H1 (cell line): Measurements from ENCODE around the gene TASP1. TPM values are rescaled to one million over a fixed set of nuclear protein-coding genes. Genes with fewer than 3 reads are reported as not detected.

ENCODE experiments used
- CEBPB ChIP-seq: IDR thresholded peaks from 2 replicates; pipeline ENCODE4 v1.6.1; 2012; ENCODE audit warnings: low read depth, low read length
- EGR1 ChIP-seq: IDR thresholded peaks from 2 replicates; pipeline ENCODE4 v1.6.1; 2011; ENCODE audit warnings: low read depth, low read length, borderline replicate concordance
- SIN3A ChIP-seq, 2 experiments: IDR thresholded peaks in 1 of 2; conservative IDR thresholded peaks in 1 of 2; 2 replicates each; pipeline ENCODE4 v1.6.1; 2011 to 2012; ENCODE audit warnings: low read length in 2 of 2, improper control_type of control experiment in 1 of 2, low read depth in 1 of 2, mild to moderate bottlenecking in 1 of 2
- polyA plus RNA-seq, 7 experiments: library from polyadenylated mRNA; depleted of rRNA in 3 of 7; stranded (reverse) in 5 of 7; unstranded in 2 of 7; fragments of >200 nt in 5 of 7; fragments of 200-250 nt in 2 of 7; gene quantifications; 1 replicate in 5 of 7; 2 replicates in 1 of 7; 4 replicates in 1 of 7; pipeline versions ENCODE4 v1.2.1 to v1.2.3, GENCODE V29; 2011 to 2013; ENCODE audit warnings: missing spikeins in 2 of 7, mixed read lengths in 2 of 7
- total RNA-seq: library from RNA; stranded (reverse); fragmentation: NEBNext Ultra II Directional; extraction: Animal tissue kit (Norgen Biotek cat#: 25700); gene quantifications from 2 replicates; pipeline ENCODE4 v1.2.1, GENCODE V29; 2021

Gene TASP1
- total and polyA plus RNA-seq, 2 of the 8 experiments (the other 6 are each of a cell fraction or from before 2014, with no cell fraction given), result 4.5 to 10.9 TPM

DNA sequence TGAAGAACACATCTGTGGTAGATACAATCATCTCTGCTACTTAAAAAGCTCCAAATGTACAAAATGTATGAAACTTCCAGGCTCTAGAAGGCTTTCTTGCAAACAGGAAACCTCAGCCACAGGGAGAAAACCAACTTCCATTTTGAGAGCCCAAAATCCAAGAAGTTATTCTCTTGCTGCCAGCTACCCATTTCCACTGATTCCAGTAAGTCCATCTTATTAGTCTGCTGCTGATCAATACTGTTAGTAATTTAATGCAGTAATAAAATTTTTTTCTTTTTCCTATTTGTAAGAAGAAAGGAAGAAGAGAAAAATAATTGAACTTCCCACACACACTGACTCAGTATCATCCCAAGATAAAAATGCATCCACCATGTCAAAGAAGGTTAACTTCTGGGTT, 169.5 kb downstream of the TASP1 start (continued):
- TF ChIP-seq SIN3A (conservative IDR thresholded peaks at IDR 0.05 in 1 of 2, IDR thresholded peaks at IDR 0.05 in 1 of 2; ENCODE audit: low read depth in 1 of 2, low read length in 2 of 2) (no peak), CEBPB (no peak), EGR1 (no peak)
